Left ventricle myocardium superior (tissue), 1 donor: Measurements from ENCODE around the gene OBSL1. TPM values are rescaled to one million over a fixed set of nuclear protein-coding genes. Genes with fewer than 3 reads are reported as not detected.

Experiments used
- ATAC-seq: fragments of 200-7000 bp; cut with Tn5 transposase; one replicate; pipeline ENCODE4 v1.9.1; 2020; ENCODE audit warnings: mild to moderate bottlenecking, moderate library complexity
- DNase-seq: peaks from one replicate; pipeline ENCODE4 v3.0.0-alpha.2; 2020
- intact Hi-C: fragments of 100-400 bp; cut with micrococcal nuclease; formaldehyde crosslinking; loops from one replicate; pipeline ENCODE4 v1.11.0; 2022
- total RNA-seq: library from RNA; stranded (reverse); fragmentation: NEBNext Ultra II Directional; extraction: Animal tissue kit (Norgen Biotek cat#: 25700); gene quantifications from one replicate; pipeline ENCODE4 v1.2.1, GENCODE V29; 2021
- donor health status: DM: no; HTN: yes; CAD: no; lungs with severe emphysema.

The OBSL1 gene
- total RNA-seq, 1 donor from 2014 or later, result 190 TPM

DNA sequence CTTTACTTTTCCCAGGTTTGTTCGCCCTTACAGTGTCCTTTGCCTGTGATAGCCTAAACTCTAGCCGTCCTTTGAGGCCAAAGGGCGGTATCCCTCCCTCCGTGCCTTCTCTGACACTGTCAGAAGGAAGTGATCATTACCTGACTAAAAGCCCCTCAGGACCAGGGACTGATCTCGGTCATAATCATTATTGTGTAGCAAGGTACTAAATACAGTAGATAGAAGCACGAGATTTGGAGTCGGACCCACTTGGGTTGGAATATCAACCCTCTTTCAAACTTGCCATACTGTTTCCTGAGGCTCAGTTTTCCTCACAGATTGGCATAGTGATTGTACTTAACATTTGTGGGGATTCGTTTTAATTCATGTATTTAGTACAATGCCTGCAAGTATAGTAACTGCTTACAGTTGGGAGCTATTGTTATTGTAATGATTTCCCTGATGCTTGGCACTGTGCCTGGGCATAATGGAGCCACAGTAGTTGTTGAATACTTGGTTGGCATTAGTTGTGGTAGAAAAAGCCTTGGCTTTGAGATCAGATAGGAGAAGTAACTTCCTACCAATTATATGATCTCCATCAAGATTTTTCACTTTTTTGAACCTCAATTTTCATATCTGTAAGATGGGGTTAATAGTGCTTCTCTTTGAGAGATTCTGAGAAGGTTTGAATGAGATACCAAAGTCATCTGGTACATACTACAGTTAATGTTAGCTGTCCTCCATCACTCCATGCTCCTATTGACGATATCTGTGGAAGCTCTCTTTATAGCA, 27.2 kb upstream of the OBSL1 start:
- intact Hi-C loops, result no loop called here
- ATAC-seq, result no peak
- no peak for DNase-seq

DNA sequence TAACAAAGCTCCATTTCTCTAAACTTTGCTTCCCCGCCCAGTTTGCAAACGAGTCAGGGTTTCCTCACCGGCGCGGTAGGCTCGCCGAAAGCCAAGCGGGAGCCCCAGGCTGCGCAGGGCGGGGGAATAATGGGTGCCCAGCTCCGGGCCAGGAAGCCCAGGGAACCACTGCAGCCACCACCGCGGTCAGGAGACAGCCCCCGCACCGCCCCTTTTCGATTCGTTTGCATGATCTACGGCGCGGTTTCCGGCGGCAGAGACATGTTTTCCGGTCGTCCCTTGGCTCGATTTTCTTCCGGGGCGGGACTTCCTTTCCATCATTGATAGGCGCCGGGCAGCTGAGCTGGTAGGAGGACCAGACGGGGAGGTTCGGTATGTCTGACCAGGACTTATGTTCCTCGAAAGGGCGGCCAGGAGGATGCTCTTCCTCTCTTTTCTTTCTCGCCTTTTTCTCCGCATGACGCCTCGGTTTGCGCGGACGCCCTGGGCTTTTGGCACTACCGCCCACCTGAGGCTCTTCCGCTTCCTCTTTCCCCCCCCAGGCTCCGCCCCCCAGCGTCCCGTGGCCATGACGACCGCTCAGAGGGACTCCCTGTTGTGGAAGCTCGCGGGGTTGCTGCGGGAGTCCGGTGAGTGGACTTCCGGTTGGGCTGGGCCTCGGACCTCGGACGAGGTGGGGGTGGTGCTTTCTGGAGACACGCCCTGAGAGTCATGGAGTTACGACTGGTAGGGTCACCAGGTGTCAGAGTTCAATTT, 26.4 kb upstream of the OBSL1 start, which contains the start of gene STK11IP:
STK11IP (plus strand) TSS at position 306 of the 756 bp plus-strand sequence; CDS start at position 569, 263 bp downstream.
- intact Hi-C loops, result no loop called here
- ATAC-seq, result peak; percentile 98
- DNase-seq, result peak; percentile 97

DNA sequence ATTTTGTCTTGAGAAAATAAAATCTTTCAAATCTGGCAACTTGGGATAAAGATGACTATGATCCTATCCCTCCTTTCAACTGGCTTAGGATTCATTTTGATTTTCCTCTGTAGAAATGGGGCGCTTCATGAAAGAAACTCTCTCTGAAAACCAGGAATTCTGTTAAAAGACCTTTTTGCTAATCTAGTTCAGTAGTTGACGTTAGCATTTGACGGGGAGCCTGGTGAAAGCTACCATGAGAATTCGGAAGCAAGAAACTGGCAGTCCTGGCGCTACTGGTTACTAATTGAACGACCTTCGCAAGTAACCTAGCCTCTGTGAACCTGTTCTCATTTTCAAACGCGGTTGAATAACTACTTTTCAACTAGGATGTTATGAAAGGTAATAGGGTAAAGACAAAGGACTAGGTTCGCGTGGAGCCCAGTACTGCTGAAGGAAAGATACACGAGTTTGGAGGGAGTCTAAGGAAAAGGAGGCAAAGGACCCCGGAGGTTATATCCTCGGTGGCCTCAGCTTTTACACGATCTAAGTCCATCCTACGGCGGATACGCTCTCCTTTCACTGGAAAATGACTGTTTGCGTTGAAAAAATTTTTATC, 25.7 kb upstream of the OBSL1 start:
- peak; percentile 15 for ATAC-seq
- intact Hi-C loops, result no loop called here

DNA sequence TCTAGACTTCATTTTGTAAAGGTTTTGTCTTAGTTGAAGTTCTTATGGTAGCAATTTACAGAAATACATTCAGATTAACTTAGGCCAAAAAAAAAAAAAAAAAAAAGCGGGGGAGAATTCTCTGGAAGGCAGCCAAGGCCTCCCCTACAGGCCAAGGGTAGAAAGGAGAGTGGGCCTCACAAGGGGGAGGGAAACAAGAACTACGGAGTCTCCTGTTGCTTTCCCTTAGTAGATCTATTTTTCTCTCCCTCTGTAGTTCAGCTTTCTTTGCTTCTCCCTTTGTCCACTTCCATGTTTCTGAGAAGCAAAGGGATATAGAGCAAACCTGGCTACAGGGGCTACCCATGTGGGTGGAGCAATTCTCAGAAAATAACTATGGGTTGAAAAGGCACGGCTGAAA, 23.9 kb upstream of the OBSL1 start:
- no peak for ATAC-seq
- intact Hi-C loops, result no loop called here
- DNase-seq, result no peak

More for the DNA sequence above, 25.7 kb upstream of the OBSL1 start:
- DNase-seq, result no peak

DNA sequence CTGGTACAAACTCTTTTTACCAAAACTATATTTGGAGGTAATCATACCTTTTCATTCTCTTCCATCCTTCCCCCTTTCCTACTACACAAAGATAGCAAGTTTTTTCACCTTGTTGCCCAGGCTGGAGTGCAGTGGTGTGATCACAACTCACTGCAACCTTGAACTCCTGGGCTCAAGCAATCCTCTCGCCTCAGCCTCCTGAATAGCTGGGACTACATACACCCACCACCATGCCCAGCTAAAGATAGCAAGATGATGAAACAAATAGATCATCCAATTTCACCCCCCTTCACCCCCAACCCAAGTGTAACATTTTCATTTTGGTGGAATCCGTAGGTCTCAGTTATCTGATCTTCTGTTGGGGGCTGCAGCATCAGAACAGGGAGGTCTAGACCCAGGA, 21.8 kb upstream of the OBSL1 start:
- intact Hi-C loops, result no loop called here
- ATAC-seq, result no peak

DNA sequence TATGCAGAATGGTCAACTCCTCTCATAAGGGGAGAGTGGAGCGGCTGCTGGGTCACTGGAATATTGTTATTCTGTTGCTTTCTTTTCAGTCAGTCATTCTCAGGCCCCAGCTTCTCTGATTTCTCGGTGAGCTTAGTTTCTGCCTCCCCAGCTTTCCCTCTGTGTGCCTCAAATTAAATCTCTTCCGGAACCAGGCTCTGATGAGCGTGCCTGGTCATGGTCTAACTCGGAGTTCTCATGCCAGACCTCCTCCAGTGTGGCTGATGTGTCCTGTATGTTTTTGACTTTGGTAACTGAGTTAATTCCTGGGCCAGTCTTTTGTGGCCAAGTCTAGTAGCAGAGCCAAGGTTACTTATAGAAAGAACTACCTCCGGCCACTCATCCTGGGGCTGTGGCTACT, 21.4 kb upstream of the OBSL1 start:
- intact Hi-C loops, result no loop called here
- ATAC-seq (no peak), DNase-seq (no peak)

More for the DNA sequence above, 21.8 kb upstream of the OBSL1 start:
- no peak for DNase-seq

DNA sequence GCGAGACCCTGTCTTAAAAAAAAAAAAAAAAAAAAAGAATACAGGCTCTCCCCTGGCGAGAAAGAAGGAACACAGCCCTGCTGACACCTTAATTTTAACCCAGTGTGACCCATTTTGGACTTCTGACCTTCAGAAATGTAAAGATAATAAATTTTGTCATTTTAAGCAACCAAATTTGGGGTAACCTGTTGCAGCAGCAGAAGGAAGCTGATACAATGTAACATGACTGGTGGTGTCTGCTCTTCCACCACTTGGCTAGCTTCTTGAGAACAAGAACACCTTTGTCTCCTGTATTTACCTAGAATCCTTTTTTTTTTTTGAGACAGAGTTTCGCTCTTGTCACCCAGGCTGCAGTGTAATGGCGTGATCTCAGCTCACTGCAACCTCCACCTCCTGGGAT, 19.8 kb upstream of the OBSL1 start:
- DNase-seq (no peak), ATAC-seq (no peak)
- intact Hi-C loops, result no loop called here

DNA sequence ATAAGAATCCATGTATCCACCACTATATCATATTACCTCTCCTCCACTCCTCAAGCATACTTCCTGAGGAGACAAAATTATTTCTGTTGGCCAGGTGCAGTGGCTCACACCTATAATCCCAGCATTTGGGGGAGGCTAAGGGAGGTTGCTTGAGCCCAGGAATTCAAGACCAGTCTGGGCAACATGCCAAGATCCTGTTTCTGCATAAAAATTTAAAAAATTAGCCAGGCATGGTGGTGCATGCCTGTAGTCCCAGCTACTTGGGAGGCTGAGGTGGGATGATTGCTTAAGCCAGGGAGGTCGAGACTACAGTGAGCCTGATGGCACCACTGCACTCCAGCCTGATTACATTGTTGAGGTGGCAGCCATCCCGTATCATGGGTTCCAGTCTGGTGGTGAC, 10.0 kb upstream of the OBSL1 start:
- intact Hi-C loops, result no loop called here
- ATAC-seq (no peak), DNase-seq (no peak)

DNA sequence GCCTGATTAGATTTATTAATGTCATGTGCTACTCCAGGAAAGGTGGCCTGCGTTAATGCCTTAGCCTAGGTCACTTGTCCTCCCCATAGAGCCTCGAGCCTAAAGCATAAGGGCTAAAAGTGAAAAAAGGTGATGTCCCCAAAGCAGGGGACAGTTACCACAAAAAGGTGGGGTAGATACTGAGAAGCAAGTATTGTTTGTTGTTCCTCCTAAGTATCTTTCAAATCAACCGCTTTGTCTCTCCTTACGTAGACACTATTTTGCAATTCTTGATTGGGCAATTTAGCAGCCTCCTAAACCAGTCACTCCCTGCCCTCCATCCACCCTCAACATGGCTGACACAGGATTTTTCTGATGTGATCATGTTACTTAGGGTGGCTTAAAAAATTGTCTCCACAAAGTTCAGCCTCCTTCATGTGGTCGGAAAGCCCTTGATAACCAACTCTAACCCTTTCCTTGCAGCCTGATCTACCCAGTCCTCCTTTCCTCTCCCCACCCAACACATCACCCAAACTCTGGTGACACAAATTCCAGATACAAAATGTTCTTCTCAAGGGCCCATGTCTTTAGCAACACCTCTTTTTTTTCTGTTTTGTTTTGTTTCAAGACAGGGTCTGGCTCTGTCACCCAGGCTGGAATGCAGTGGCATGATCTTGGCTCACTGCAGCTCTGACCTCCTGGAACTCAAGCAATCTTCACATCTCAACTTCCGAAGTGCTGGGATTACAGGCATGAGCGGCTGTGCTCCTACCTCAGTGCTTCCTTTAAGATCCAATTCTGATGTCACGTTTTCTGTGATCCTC, 7.7 kb upstream of the OBSL1 start:
- no peak for DNase-seq
- intact Hi-C loops, result no loop called here
- no peak for ATAC-seq

DNA sequence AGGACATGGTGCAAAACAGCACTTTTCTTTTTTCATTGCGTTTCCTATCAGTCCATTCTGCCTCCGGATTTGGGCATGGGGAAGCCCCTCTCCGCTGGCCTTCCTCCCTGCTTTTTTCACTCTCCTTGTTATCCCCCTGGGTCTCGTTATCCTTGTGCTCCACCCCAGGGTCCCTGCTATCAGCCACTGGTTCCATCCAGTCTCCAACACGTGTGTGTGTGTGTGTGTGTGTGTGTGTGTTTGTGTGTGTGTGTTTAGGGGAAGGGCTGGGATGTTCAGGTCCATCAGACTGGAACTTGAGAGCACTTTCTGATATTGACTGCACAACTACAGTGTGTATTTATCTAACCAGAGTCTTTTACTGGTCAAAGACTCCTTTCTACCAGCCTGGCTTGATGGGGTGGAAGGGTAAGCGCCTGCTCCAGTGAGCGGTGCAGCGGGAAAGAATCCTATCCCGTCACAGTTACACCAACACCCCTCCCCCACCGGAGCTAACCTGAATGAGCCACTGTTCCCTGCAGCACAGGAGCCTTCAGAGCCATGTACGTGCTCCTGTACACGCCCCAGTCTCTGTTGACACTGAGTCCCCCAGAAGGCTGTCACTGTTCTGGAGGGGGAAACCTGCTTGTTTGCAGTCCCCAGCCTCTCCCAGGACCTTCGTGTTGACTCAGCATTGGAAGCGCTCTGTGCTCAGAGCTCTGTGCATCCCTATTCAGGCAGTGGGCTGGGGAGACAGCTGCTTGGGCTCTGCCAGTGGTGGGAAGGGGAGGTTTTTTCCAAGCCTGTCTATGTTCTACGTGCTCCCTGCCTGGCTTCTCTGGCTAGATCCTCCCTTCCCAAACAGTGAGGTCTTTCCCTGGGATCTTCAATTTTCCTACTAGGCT, 5.4 kb upstream of the OBSL1 start:
- no peak for DNase-seq
- intact Hi-C loops, result no loop called here
- peak; percentile 28 for ATAC-seq

DNA sequence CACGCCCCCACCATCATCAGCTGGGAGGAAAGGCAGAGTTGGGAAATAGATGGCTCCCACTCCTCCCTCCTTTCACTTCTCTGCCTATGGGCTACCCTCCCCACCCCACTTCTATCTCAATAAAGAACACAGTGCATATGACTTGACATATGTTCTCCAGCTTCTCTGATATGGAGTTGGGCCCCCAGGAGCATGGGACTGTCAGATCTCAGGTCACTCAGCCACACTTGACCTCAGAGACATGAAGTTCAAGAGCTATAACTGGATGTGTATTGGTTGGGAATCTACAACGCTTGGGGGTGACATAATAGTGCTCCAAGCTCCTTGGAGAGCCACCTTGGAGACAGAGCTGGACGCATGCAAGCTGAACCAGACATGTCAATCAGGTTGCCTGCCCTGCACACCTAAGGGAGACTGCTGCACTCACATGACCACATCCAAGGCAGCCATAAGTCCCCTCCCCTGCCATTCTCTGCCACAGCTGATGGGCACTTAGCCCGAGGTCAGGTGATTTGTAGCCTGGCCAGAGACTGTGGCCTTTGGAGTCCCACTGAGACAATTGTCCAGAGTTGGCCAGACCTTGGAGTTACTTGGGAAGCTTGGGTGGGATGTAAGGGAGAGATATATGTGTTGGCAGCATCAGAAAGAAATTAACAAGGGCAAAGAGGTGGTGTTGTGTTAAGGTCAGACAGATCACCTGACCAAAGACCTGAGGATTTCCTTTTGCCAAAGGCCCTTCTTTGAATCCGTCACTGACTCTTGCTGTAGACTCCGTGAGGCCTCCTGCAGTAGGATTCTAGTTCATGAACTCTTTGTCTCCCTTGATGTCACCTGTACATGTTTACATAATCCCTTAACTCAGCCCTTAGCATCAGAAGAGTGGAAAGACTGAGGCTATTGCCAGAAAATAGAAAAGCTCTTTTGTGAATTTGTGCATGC, 4.5 kb upstream of the OBSL1 start:
- DNase-seq, result no peak
- ATAC-seq, result no peak
- intact Hi-C loops, result no loop called here

DNA sequence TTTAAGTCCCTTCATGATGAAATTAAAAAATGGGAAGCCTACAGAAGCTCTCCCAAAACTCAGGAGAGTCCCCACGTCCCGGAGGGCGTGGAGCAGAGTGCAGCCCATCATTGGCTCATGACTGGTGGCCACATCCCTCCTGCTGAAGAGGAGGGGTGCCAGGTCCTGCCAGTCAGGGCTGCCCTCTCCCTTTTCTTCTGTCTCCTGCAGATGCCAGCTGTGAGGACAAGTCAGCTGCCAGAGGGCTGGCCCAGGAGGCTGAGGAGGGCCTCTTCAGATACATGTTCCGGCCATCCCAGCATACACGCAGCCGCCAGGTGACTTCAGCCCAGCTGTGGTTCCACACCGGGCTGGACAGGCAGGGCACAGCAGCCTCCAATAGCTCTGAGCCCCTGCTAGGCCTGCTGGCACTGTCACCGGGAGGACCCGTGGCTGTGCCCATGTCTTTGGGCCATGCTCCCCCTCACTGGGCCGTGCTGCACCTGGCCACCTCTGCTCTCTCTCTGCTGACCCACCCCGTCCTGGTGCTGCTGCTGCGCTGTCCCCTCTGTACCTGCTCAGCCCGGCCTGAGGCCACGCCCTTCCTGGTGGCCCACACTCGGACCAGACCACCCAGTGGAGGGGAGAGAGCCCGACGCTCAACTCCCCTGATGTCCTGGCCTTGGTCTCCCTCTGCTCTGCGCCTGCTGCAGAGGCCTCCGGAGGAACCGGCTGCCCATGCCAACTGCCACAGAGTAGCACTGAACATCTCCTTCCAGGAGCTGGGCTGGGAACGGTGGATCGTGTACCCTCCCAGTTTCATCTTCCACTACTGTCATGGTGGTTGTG, 3.4 kb upstream of the OBSL1 start:
- ATAC-seq (no peak), DNase-seq (no peak)
- intact Hi-C loops, result no loop called here

DNA sequence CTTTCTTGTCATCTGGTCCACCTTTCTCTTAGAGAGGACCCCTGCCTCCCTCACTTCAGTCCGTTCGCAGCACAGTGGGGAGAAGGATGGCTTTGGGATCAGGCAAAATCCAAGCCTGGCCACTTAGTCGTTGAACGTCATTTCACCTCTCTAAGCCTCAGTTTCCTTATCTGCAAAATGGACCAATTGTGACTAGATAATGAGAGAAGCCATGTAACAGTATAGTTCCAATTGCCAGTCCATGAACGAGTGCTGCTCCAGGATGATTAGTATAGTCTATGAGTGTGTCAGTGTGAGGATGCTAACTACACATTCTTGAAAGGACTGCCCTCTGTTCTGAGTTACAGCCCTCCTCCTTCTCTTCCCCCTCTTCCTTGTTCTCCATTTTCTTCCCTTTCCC, 1.8 kb upstream of the OBSL1 start:
- ATAC-seq, result no peak
- intact Hi-C loops, result no loop called here
- DNase-seq, result no peak

DNA sequence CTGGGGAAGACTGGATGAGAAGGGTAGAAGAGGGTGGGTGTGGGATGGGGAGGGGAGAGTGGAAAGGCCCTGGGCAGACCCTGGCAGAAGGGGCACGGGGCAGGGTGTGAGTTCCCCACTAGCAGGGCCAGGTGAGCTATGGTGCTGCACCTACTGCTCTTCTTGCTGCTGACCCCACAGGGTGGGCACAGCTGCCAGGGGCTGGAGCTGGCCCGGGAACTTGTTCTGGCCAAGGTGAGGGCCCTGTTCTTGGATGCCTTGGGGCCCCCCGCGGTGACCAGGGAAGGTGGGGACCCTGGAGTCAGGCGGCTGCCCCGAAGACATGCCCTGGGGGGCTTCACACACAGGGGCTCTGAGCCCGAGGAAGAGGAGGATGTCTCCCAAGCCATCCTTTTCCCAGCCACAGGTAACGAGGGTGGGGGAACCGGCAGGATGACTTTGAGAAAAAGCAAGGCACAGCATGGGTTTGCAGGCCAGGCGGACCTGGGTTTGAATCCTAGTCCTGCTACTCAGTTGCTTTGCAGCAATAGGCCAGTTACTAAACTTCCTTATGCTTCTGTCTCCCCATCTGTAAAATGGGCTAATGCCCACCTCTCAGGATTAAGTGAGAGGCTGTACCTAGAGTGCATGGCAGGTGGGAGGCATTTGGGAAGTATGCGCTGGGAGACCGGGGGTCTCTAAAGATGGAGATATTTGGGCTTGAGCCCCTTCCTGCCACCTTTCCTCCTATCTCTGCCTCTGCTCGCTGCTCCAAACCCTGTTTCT, 1.1 kb upstream of the OBSL1 start, which contains the start of gene INHA:
INHA (plus strand) TSS at position 74 of the 765 bp plus-strand sequence; CDS start at position 139, 65 bp downstream.
- intact Hi-C loops, result no loop called here
- no peak for ATAC-seq
- no peak for DNase-seq

DNA sequence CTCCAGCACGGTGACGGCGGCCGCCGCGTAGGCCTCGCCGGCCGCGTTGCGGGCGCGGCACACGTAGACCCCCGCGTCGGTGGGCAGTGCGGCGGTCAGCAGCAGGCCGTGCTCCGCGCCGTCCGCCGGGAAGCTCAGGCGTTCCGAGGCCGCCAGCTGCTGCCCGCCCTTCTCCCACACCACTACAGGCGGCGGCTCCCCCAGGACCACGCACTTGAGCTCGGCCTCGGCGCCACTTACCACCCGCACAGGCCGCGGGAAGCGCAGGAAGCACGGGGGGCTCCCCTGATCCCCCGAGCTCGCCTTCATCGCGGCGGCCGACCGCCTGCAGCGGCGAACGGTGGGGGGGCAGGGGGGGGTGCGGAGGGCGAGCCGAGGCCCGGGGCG, 422 bp downstream of the OBSL1 start:
- ATAC-seq (peak; percentile 7), DNase-seq (peak; percentile 62)
- intact Hi-C loops, result no loop called here
